Measurements from ENCODE around the gene PYROXD2. TPM values are rescaled to one million over a fixed set of nuclear protein-coding genes. Genes with fewer than 3 reads are reported as not detected.

The PYROXD2 gene
- total RNA-seq, 2 experiments from 2014 or later, result 0.41 to 4.3 TPM

DNA sequence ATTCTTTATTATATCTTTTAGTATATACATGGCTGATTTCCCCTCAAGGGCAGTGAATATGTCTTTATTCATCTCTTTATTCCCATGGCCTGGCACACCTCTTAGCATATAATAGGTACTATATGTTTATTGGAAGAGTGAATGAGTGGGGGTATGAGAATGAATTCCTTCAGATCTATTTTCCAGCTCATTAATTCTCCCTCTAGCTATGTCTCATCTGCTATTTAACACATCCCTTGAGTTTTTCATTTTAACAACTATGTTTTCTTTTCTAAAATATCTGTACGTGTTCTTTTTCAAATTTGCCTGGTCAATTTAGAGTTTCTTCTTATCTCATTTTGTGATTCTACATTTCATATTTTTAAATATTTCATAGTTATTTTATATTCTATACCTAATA is 17.3 kb upstream of the PYROXD2 start:
- Histone ChIP-seq H3K4me2 (ENCODE audit: low read length) (no peak overlapping the region), H2AFZ (ENCODE audit: low read length) (no peak overlapping the region), H3K4me1 (ENCODE audit: insufficient read depth, low read length, poor library complexity, severe bottlenecking) (no peaks in the 10 kb centered on the region), H4K20me1 (ENCODE audit: insufficient read depth, low read length) (no peaks in the 10 kb centered on the region), H3K27ac (ENCODE audit: low read depth, low read length, poor library complexity, severe bottlenecking) (no peak overlapping the region), H3K9me3 (ENCODE audit: low read length) (peaks cover 5% of the 10 kb centered on the region; the same call in 1 of the 2 replicates), H3K36me3 (ENCODE audit: insufficient read depth, low read length) (peaks cover 79% of the 10 kb centered on the region), H3K9me2 (ENCODE audit: insufficient read depth, low read length) (no peaks in the 10 kb centered on the region), H3K4me3 (ENCODE audit: low read depth, low read length, poor library complexity, severe bottlenecking) (no peak overlapping the region), H3K79me2 (ENCODE audit: insufficient read depth, low read depth, low read length) (no peaks in the 10 kb centered on the region)
- DNase-seq (ENCODE audit: low spot score), result no peak
- ChIA-PET POLR2A (interaction anchor here (0.6 to 1.1 kb wide), 2 partner anchors 9 to 127 kb away, joined by 3 read pairs; no protein-coding TSS in a partner anchor), CTCF (ENCODE audit: unreplicated experiment) (no interaction called here)
- TF ChIP-seq, protein P1, sequence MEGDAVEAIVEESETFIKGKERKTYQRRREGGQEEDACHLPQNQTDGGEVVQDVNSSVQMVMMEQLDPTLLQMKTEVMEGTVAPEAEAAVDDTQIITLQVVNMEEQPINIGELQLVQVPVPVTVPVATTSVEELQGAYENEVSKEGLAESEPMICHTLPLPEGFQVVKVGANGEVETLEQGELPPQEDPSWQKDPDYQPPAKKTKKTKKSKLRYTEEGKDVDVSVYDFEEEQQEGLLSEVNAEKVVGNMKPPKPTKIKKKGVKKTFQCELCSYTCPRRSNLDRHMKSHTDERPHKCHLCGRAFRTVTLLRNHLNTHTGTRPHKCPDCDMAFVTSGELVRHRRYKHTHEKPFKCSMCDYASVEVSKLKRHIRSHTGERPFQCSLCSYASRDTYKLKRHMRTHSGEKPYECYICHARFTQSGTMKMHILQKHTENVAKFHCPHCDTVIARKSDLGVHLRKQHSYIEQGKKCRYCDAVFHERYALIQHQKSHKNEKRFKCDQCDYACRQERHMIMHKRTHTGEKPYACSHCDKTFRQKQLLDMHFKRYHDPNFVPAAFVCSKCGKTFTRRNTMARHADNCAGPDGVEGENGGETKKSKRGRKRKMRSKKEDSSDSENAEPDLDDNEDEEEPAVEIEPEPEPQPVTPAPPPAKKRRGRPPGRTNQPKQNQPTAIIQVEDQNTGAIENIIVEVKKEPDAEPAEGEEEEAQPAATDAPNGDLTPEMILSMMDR (conservative IDR thresholded peaks at IDR 0.05; ENCODE audit: low read length), result no peak
- TF ChIP-seq EZH2phosphoT487 (IDR thresholded peaks at IDR 0.05; ENCODE audit: borderline replicate concordance, low read depth, low read length), result no peak
- intact Hi-C loops (cut with micrococcal nuclease; ENCODE audit: unreplicated experiment), result no loop called here
- BruUV-seq (replicated peaks), result TSS peak; percentile 36

DNA sequence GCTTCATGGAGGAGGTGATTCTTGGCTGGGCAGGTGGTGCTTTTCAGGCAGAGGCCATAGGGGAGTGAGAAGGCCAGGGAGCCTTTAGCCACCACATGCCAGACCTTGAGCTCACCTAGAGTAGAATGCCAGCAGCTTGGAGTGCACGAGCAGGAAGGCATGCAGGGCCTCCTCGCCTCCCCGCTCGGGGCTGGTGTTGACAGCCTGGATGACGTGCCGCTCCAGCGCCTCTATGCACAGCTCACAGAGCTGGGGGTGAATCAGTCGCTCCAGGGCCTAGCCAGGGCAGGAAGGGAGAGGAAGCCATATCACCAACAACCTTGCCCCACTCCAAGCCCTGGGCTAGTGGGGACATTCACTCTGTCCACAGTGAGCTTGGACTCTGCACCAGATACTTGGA is 16.0 kb upstream of the PYROXD2 start:
- Histone ChIP-seq H3K4me1 (ENCODE audit: insufficient read depth, low read length, poor library complexity, severe bottlenecking) (no peaks in the 10 kb centered on the region), H3K79me2 (ENCODE audit: insufficient read depth, low read depth, low read length) (no peaks in the 10 kb centered on the region), H2AFZ (ENCODE audit: low read length) (no peak overlapping the region), H3K9me3 (ENCODE audit: low read length) (peaks cover 5% of the 10 kb centered on the region; the same call in 1 of the 2 replicates), H3K4me3 (ENCODE audit: low read depth, low read length, poor library complexity, severe bottlenecking) (no peak overlapping the region), H3K36me3 (ENCODE audit: insufficient read depth, low read length) (peaks cover 76% of the 10 kb centered on the region), H4K20me1 (ENCODE audit: insufficient read depth, low read length) (no peaks in the 10 kb centered on the region), H3K27ac (ENCODE audit: low read depth, low read length, poor library complexity, severe bottlenecking) (no peak overlapping the region), H3K4me2 (ENCODE audit: low read length) (no peak overlapping the region), H3K9me2 (ENCODE audit: insufficient read depth, low read length) (no peaks in the 10 kb centered on the region)
- ChIA-PET CTCF (ENCODE audit: unreplicated experiment) (no interaction called here), POLR2A (no interaction called here)
- TF ChIP-seq, protein P1 (conservative IDR thresholded peaks at IDR 0.05; ENCODE audit: low read length), result no peak
- no peak for TF ChIP-seq EZH2phosphoT487 (IDR thresholded peaks at IDR 0.05; ENCODE audit: borderline replicate concordance, low read depth, low read length)
- intact Hi-C loops (cut with micrococcal nuclease; ENCODE audit: unreplicated experiment), result no loop called here
- no peak for DNase-seq (ENCODE audit: low spot score)
- BruUV-seq (replicated peaks), result no TSS peak

DNA sequence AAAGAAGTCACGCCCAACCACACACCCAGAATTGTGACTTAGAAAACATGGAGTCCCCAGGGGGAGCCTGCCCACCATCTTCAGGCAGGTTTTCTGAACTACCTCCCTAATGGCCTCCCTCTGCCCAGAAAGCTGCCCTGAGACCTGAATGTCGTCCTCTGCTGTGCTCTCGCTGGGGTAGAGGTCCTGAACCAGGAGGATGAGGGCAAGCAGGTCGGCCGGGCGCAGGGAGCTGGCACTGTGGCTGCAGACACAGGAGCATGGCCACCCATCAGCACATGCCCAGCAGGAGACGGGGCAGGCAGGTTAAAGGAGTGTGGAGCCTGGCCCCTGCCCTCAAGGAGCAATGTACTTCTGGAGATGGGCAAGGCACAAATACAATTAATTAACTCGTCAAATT is 15.4 kb upstream of the PYROXD2 start:
- BruUV-seq (replicated peaks), result no TSS peak
- Histone ChIP-seq H3K4me2 (ENCODE audit: low read length) (no peak overlapping the region), H3K79me2 (ENCODE audit: insufficient read depth, low read depth, low read length) (no peaks in the 10 kb centered on the region), H3K4me1 (ENCODE audit: insufficient read depth, low read length, poor library complexity, severe bottlenecking) (no peaks in the 10 kb centered on the region), H3K36me3 (ENCODE audit: insufficient read depth, low read length) (peaks cover 73% of the 10 kb centered on the region), H3K4me3 (ENCODE audit: low read depth, low read length, poor library complexity, severe bottlenecking) (no peak overlapping the region), H3K27ac (ENCODE audit: low read depth, low read length, poor library complexity, severe bottlenecking) (no peak overlapping the region), H3K9me3 (ENCODE audit: low read length) (peaks cover 5% of the 10 kb centered on the region; the same call in 1 of the 2 replicates), H3K9me2 (ENCODE audit: insufficient read depth, low read length) (no peaks in the 10 kb centered on the region), H2AFZ (ENCODE audit: low read length) (no peak overlapping the region), H4K20me1 (ENCODE audit: insufficient read depth, low read length) (no peaks in the 10 kb centered on the region)
- intact Hi-C loops (cut with micrococcal nuclease; ENCODE audit: unreplicated experiment), result no loop called here
- POLR2A ChIA-PET, result no interaction called here
- DNase-seq (ENCODE audit: low spot score), result no peak
- no peak for TF ChIP-seq EZH2phosphoT487 (IDR thresholded peaks at IDR 0.05; ENCODE audit: borderline replicate concordance, low read depth, low read length)
- TF ChIP-seq, protein P1 (conservative IDR thresholded peaks at IDR 0.05; ENCODE audit: low read length), result no peak
- CTCF ChIA-PET (ENCODE audit: unreplicated experiment), result no interaction called here
